GM10847 (cell line): ENCODE results near the gene TP53BP2.

Experiments
- POLR2A ChIP-seq: IDR thresholded peaks from 2 replicates; pipeline ENCODE4 v1.6.1; 2011; ENCODE audit not compliant: insufficient read length; ENCODE audit errors: extremely low read depth

The TP53BP2 gene

GRCh38 chr1:223860051-223860622 is 14.4 kb upstream of the TP53BP2 start:
- TF ChIP-seq POLR2A: no peak

- TF ChIP-seq POLR2A: no peak
These were observed 13.3 kb upstream of the TP53BP2 start for GRCh38 chr1:223859058-223859457.

- no peak for TF ChIP-seq POLR2A
These were observed 10.6 kb upstream of the TP53BP2 start for GRCh38 chr1:223856386-223856785.

GRCh38 chr1:223853748-223854147 is 8.0 kb upstream of the TP53BP2 start:
- no peak for TF ChIP-seq POLR2A

GRCh38 chr1:223853275-223853674 is 7.5 kb upstream of the TP53BP2 start:
- no peak for TF ChIP-seq POLR2A

- TF ChIP-seq POLR2A: no peak
These were observed 6.6 kb upstream of the TP53BP2 start for GRCh38 chr1:223852337-223852736.

GRCh38 chr1:223849352-223850254 is 3.9 kb upstream of the TP53BP2 start:
- TF ChIP-seq POLR2A: no peak

GRCh38 chr1:223848536-223848935 is 2.8 kb upstream of the TP53BP2 start:
- TF ChIP-seq POLR2A: no peak

GRCh38 chr1:223847781-223848345 is 2.1 kb upstream of the TP53BP2 start:
- TF ChIP-seq POLR2A: no peak

GRCh38 chr1:223845037-223845809 is 524 bp downstream of the TP53BP2 start:
- peak; percentile 2 for TF ChIP-seq POLR2A

- TF ChIP-seq POLR2A: no peak
These were observed 1.0 kb downstream of the TP53BP2 start for GRCh38 chr1:223844787-223845036.

- no peak for TF ChIP-seq POLR2A
These were observed 1.6 kb downstream of the TP53BP2 start for GRCh38 chr1:223843934-223844786.

- TF ChIP-seq POLR2A: no peak
These were observed 3.0 kb downstream of the TP53BP2 start for GRCh38 chr1:223842784-223843183.

GRCh38 chr1:223840254-223840653 is 5.5 kb downstream of the TP53BP2 start:
- no peak for TF ChIP-seq POLR2A
